Dedifferentiated amniotic fluid mesenchymal stem cell (primary cell): Measurements from ENCODE around the gene CSMD2.

Experiments used
- DNase-seq: peaks from one replicate; pipeline ENCODE4 v3.0.0-alpha.2; 2016; ENCODE audit errors: extremely low spot score

The CSMD2 gene

DNA sequence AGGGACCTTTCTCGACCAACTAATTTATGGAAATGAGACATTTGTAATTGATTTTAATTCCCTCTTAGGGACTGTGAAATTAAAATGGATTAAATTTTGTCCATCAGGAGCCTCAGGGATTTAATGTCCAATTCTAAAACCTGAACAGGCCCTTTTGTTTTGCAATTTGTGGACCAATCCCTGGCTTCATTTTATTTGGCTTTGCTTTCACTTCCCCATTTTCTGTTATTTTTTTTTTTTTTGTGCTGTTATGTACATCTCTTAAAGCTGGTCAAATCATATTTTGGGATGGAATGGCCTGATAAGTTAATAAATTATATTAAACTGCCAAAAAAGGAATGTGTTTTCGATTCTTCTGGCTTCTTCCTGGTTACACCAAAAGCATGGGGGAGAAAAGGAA is 663.7 kb downstream of the CSMD2 start:
- DNase-seq = no peak

DNA sequence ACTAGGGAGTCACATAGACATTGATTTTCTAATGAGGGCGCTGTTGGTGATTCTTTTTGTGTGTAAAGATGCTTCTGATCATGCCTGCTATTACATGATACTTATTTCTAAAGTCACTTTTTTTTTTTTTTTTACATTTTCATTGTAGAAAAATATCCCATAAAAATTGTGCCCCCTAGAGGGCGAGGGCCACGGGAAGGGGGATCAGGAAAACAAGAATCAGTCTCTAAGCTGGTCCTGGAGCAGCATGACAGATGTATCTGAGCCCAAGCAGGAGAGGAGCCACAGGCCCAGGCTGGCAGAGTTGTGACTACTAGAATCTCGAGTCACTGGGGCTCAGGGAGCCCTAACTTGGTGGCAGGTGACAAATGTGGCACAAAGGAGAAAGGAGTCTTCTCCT is 664.5 kb downstream of the CSMD2 start:
- no peak for DNase-seq

DNA sequence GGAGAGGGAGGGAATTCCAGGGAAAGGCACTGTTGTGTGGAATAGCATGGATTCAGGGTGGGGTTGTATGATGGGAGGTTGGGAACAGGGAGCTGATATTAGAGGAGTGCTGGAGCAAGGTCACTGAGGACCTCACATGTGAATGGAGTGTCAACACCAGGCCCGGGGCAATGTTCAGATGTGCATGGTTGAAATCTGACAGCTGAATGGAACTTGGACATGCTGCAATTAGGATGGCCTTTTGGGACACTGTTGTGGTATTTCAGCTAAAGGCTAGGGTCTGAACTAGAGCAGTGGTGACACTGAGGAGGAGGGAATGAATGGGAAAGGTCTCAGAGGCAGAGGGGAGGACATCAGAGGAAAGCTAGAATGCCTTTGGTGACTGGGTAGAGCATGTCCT is 667.6 kb downstream of the CSMD2 start:
- DNase-seq = no peak

DNA sequence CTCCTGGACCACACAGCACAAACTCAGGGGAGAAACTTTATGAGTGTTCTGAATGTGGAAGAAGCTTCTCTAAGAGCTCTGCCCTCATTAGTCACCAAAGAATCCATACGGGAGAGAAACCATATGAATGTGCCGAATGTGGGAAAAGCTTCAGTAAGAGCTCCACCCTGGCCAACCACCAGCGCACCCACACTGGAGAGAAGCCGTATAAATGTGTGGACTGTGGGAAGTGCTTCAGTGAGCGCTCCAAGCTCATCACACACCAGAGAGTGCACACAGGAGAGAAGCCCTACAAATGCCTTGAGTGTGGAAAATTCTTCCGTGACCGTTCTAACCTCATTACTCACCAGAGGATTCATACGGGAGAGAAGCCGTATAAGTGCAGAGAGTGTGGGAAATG is 670.1 kb downstream of the CSMD2 start:
- no peak for DNase-seq

DNA sequence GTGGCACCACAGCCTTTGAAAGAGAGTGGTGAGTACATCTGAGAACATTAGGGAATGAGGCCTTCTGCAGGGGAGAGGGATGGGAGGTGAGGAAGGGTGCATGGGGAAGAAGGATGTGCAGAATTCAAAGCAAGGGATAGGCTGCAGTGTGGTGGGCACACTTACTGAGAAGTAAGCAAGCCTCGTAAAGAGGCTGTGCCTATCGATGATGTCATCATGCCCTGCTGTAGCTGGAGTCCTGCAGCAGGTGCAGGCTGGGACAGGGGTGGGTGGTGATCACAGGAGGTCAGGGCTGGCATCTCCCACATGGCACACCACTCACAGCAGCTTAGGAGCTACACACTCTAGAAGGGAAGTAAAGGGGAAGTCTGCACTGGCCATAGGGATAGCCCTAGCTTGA is 676.4 kb downstream of the CSMD2 start:
- DNase-seq = no peak

DNA sequence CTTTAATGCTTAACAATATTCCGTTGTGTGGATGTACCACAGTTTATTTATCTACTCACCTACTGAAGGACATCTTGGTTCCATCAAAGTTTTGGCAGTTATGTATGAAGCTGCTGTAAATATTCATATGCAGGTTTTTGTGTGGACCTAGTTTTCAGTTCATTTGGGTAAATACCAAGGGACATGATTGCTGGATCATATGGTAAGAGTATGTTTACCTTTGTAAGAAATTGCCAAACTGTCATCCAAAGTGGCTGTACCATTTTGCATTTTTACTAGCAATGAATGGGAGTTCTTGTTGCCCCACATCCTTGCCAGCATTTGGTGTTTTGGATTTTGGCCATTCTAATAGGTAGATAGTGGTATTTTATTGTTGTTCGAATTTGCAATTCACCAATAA is 682.6 kb downstream of the CSMD2 start:
- no peak for DNase-seq

DNA sequence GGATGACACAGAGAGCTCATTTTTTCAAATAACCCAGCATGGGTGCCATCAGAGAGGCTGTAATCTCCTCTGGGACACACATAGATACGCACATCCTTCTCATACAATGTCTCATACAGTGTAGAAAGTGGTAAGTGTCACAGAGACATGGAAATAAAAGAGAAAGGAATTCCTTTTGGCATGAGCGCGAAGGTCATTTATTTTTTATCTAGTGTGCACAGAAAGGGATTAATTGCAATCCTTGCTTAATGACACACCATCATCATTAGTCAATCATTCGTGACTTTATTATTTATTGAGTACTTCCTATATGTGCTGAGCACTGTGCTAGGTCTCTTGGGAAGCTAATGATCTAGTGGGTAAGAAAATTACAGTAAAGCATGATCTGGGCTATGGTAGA is 687.6 kb downstream of the CSMD2 start:
- no peak for DNase-seq

DNA sequence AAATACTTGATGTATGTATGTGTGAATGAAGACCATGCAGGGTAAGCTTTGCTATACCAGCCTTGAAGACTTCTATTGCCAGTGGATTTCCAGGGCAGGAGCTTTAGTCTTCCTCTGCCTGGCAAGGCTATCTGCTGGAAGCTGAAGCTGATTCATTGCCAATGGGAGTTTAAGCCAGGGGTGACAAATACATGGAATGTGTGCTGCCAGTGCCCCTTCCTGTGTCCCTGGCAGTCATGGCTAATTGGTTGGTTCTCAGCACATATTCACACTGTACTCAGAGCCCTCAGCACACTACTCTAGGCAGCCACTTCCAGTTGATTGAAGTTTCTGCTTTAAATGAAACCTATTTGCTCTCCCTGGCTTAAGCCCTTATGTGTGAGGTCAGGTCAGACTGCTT is 691.1 kb downstream of the CSMD2 start:
- DNase-seq = no peak

DNA sequence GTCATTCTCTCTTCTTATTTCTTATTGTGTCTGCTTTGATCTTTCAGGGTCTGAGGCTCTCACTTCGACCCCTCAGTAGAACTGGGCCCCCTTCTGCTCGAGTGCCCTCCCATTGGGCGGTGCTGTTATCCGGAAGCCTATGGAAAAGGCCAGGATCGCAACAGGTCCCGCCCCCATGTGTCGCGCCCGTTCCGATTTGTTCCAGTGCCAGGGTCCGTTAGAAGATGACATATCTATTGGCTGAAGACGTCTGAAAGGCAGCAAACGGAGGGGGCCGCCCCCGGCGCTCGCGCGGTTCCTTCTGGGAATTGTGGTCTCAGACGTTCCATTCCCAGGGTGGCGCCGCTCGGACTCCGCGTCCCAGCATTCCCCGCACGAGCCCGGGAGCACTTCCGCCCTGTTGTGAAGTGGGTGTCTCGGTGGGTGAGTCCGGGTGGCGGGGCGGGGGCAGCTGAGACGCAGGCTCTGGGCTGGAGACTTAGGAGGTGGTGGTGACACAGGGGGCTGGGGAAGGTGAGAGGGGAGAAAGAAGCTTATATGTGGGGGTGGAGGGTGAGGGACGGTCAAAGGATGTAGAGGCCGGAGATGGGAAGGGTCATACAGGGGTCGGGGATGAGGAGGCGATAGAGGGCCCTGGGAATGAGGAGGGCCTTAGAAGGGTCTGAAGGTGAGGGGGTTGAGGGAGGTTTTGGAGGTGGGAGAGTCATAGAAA is 692.6 kb downstream of the CSMD2 start, which contains the start of gene ZSCAN20:
ZSCAN20 (plus strand) TSS at position 377 of the 712 bp plus-strand sequence. CDS start 6,644 bp downstream, outside the sequence.
- DNase-seq = peak; percentile 98

DNA sequence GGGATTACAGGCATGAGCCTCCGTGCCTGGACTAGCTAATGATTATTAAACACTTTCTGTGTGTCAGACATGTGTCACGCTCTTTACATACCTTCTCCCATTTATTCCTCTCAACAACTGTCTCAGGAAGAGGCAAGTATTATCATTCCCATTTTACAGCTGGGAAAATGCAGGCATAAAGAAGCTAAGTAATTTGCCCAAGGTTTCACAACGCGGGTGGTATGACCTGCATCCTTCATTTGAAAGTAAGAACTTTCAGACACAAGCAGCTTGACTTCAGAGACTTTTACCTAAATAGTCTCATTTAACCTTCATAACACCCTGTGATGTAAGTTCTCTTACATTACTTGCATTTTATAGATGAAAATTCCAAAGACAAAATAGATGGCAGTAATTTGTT is 693.6 kb downstream of the CSMD2 start:
- DNase-seq = no peak

DNA sequence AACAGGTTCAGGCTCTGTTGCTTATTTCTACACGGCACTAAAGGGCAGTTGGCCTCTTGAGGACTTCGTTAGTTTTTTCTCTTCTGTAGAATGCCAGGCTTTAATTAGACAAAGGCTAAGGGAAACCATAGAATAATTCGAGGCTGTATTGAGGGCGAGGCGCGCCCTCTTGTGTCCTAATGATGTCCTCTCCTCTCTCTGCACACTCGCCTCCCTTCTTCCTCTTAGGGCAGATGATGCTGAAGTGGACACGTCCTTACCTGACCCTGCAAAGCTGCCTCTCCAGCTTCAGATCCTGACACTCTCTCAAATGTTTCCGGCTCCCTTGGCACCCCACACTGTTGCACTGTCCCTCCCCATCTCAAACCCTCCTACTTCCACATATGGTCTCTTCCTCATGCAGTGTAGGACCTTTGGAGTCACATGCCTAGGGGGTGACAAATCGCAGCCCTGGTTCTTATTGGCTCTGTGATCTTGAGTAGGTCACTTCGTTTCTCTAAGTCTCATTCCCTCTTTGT is 694.5 kb downstream of the CSMD2 start:
- peak; percentile 88 for DNase-seq

DNA sequence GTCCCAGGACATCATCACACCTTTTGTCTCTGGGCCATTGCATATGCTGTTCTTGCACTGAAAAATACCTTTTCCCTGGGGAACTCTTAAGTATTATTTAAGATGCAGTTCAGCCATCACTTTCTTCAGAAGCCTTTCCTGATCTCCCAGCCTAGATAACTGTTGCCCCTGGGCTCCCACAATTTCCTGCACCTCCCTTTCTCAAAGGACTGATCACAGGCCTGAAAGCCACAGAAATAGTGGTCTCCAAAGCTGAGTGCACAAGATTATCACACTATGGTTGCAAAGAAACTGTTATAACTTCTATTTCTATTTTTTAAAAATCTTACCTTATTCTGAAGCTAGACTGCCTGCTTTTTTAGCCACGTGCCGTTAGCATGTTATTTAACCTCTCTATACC is 695.3 kb downstream of the CSMD2 start:
- DNase-seq = no peak

DNA sequence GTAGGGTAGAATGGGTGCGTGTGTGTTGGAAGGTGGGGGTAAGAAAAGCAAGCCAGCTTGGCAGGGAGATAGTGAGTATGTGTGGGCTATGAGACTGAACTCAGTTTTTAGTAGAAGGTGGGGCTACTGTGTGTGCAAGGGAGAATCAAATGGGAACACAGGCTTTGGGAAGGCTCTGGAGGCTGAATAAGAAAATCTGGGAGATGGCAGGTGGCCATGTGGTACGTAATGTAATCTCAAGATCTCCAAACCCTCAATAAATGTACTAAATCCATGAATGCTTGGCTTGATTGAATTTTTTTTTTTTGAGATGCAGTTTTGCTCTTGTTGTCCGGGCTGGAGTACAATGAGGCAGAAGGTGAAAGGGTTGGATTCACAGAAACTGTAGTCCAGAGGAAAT is 696.1 kb downstream of the CSMD2 start:
- no peak for DNase-seq

DNA sequence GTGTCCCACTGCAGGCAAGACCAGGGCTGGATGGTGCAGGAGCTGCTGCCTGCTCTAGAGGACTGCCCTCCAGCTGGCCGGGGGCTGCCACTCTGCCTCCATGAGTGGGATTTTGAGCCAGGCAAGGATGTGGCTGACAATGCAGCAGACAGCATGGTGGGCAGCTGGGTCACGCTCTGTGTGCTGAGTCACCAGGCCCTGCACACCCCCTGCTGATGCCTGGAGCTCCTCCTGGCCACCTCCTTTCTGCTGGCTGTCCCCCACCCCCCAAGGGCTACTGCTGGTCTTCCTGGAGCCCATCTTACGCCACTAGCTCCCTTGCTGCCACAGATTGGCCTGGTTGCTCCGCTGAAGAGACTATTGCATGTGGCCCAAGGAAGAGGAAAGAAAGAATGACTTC is 696.5 kb downstream of the CSMD2 start:
- DNase-seq = no peak

DNA sequence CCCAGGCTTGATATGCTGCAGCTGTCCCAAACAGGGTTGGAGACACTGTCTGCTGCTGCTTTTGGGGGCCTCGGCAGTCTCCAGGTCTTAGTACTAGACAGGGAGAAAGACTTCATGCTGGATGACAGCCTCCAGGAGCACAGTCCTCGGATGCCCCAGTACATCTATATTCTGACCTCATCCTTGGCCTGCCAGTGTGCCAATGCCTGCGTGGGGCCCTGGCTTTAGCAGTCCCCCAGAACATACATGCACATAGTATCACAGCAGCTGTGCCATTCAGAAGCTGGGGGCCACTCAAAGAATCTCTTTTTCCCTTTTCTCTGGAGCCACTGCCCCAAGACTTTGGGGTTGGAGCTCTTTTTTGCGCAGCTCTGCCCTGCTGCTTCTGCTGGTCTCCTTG is 697.0 kb downstream of the CSMD2 start:
- no peak for DNase-seq

DNA sequence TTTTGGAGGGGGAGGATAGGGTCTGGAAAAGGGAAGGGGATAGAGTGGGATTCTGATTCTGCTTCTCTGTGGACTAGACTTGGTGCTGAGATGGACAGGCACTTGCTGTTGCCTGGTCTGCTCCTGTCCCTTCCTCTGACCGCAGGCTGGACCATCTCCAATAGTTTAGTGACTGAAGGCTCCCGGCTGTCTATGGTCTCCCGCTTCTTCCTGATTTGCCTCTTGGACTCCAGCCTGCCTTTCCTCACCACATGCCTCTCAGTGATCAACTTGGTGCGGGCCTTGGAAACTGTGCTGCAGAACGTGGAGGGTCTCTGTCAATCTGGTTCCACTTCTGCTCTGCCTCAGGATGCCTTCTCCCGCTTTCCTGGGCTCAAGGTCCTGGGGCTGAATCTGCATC is 698.9 kb downstream of the CSMD2 start:
- DNase-seq = no peak

DNA sequence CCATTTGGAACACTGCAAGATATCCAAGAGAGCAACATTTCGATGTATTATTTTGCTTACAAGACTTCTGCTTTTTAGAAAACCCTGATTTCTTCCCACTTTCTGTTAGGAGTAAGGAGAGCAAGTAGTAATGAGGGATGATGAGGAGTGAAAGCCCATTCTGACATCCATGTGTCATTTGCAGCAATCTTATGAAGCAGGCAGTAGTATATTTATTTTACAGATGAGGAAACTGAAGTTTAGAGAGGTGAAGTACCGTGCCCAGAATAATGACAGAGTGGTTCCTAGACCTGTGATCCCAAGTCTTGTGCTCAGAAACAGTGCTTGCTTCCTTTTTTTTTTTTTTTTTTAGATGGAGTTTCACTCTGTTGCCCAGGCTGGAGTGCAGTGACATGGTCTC is 699.7 kb downstream of the CSMD2 start:
- no peak for DNase-seq

DNA sequence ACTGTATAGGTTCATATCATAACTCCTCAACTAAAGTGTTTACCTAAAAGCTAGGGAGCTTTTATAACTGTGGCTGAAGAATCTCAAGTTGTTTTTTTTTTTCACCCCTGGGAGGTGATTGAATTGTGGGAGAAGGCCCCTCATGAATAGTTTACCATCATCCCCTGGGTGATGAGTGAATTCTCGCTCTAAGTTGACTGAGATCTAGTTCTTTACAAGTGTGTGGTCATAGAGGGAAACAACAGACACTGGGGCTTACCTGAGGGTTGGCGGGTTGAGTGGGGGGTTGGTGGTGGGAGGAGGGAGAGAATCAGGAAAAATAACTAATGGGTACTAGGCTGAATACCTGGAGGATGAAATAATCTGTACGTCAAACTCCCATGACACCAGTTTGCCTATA is 700.5 kb downstream of the CSMD2 start:
- DNase-seq = no peak
